ENCODE results near the gene PIP5K1A.

DNA sequence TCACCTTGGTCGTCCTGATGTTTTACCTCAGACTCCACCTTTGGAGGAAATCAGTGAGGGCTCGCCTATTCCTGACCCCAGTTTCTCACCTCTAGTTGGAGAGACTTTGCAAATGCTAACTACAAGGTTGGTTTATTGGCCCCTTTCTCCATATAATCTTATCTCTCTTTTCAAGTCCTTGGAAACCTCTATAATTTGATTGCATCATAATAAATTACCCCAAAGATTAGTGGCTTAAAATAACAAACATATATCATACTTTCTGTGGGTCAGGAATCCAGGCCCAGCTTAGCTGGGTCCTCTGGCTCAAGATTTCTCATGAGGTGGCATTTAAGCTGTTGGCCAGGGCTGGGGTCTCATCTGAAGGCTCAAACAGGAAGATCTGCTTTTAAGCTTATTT, 44.1 kb downstream of the PIP5K1A start:
- TF ChIP-seq, protein P1, sequence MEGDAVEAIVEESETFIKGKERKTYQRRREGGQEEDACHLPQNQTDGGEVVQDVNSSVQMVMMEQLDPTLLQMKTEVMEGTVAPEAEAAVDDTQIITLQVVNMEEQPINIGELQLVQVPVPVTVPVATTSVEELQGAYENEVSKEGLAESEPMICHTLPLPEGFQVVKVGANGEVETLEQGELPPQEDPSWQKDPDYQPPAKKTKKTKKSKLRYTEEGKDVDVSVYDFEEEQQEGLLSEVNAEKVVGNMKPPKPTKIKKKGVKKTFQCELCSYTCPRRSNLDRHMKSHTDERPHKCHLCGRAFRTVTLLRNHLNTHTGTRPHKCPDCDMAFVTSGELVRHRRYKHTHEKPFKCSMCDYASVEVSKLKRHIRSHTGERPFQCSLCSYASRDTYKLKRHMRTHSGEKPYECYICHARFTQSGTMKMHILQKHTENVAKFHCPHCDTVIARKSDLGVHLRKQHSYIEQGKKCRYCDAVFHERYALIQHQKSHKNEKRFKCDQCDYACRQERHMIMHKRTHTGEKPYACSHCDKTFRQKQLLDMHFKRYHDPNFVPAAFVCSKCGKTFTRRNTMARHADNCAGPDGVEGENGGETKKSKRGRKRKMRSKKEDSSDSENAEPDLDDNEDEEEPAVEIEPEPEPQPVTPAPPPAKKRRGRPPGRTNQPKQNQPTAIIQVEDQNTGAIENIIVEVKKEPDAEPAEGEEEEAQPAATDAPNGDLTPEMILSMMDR (IDR thresholded peaks at IDR 0.05), result no peak
- no peak for TF ChIP-seq POLR2A (IDR thresholded peaks at IDR 0.05)
- TF ChIP-seq POLR2AphosphoS5 (IDR thresholded peaks at IDR 0.05), result no peak
- TF ChIP-seq EP300 (IDR thresholded peaks at IDR 0.05), result no peak

All from stomach (tissue), 4 donors.